Measurements from ENCODE around the gene LAMC2. TPM values are rescaled to one million over a fixed set of nuclear protein-coding genes. Genes with fewer than 3 reads are reported as not detected.

Gene LAMC2
- total and polyA plus RNA-seq, 10 of the 15 experiments (the other 5 are each of a cell fraction or from before 2014, with no cell fraction given) = 0.27 to 1.5 (median 0.92) TPM

DNA sequence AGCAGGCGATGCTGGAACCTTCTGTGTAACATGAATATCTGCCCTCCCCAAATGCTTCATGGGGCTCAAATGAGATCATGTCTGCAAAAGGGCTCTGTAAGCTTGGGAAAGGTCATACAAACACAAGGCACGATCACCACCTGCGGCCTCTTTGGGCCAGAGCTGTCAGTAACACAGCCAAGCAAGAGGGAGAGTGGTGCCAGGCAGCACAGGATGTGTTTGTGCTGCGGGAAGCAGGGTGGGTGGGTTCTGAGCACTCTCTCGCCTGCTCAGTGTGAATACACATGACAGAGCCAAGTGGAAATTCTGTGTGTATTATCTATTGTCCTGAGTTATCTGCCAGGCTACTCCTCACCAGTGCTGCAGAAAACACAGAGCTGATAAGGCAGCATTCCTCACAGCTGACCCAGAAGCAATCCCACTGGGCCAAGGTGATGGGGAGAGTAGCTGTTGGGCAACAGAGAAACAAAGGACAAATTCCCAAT is 101.2 kb downstream of the LAMC2 start (continued):
- TF ChIP-seq MYB (IDR thresholded peaks at IDR 0.05; ENCODE audit: borderline replicate concordance, low read depth, low read length) (no peak), ZBED1 (IDR thresholded peaks at IDR 0.05; ENCODE audit: borderline replicate concordance) (no peak)

- SMC1A ChIA-PET (ENCODE audit: uncharacterized antibody, unreplicated experiment) = interaction anchor here (1.0 to 2.5 kb wide), 2 partner anchors 13 to 18 kb away, joined by 3 to 10 read pairs; no protein-coding TSS in a partner anchor
- BruUV-seq (replicated peaks) = no TSS peak
- FAIRE-seq (no peak), DNase-seq (ENCODE audit: low read depth, low spot score) (no peak), ATAC-seq (no peak)
- H3K27ac ChIP-seq (ENCODE audit: control insufficient read depth, insufficient read depth) = no peak overlapping the region
- H3K4me1 ChIP-seq (ENCODE audit: control insufficient read depth, insufficient read depth, low read length) = no peaks in the 10 kb centered on the region; the same call in 1 of the 2 replicates
- WGBS (ENCODE audit: insufficient coverage, insufficient replicate concordance, low lambda C conversion rate, missing lambda C conversion rate) = 17% methylated on average over 2 of the region's 2 CpGs
- H3K79me2 ChIP-seq (ENCODE audit: control insufficient read depth, insufficient read depth, low read length) = no peaks in the 10 kb centered on the region
- H4K20me1 ChIP-seq (ENCODE audit: control insufficient read depth, insufficient read depth) = no peaks in the 10 kb centered on the region
- no peak overlapping the region for H3K4me3 ChIP-seq
- no peak overlapping the region for H3K4me2 ChIP-seq (ENCODE audit: control insufficient read depth, insufficient read depth)
- CTCF ChIA-PET = interaction anchor here (1.8 to 3.2 kb wide), 3 partner anchors 11 to 23 kb away, joined by 4 to 17 read pairs (median 12); no protein-coding TSS in a partner anchor
- RAD21 ChIA-PET (ENCODE audit: unreplicated experiment) = interaction anchor here (1.8 kb wide), 1 partner anchor 31 kb away, joined by 6 read pairs; no protein-coding TSS in a partner anchor
- POLR2A ChIA-PET = no interaction called here
- no peak overlapping the region for H3K9ac ChIP-seq (ENCODE audit: control insufficient read depth, insufficient read depth, low read length)
- H3K9me3 ChIP-seq (replicated peaks; ENCODE audit: control insufficient read depth, insufficient read depth, low read length) = no peaks in the 10 kb centered on the region; the same call in 2 of the 3 replicates
- H3K36me3 ChIP-seq (ENCODE audit: control insufficient read depth in 2 of 2, insufficient read depth in 2 of 2, low read length in 1 of 2) = no peaks in the 10 kb centered on the region
- H3K27me3 ChIP-seq (replicated peaks in 1 of 2; ENCODE audit: control insufficient read depth in 2 of 2, insufficient read depth in 2 of 2, low read length in 1 of 2) = peaks cover 0 to 2% of the 10 kb centered on the region in 2 experiments; a peak in 1 of 4 replicates
- H2AFZ ChIP-seq (ENCODE audit: control insufficient read depth, low read depth, low read length) = no peak overlapping the region
- in situ Hi-C loops (cut with MboI) (loop anchor here (10.0 kb wide), 1 partner anchor 256 kb away; no protein-coding TSS in a partner anchor), intact Hi-C loops (cut with micrococcal nuclease; ENCODE audit: unreplicated experiment) (loop anchor here (2.0 kb wide), 1 partner anchor 18 kb away; no protein-coding TSS in a partner anchor)
- TF ChIP-seq CHD4 (IDR thresholded peaks at IDR 0.05) (no peak), BCL3 (IDR thresholded peaks at IDR 0.05; ENCODE audit: borderline replicate concordance, insufficient read depth, low read depth, low read length, poor library complexity, severe bottlenecking) (no peak), MYB (IDR thresholded peaks at IDR 0.05; ENCODE audit: borderline replicate concordance, low read depth, low read length) (no peak), TAF1 (IDR thresholded peaks at IDR 0.05; ENCODE audit: borderline replicate concordance, low read depth, low read length) (no peak), SMAD1 (IDR thresholded peaks at IDR 0.05; ENCODE audit: low read depth, partially characterized antibody) (no peak), SMAD5 (IDR thresholded peaks at IDR 0.05; ENCODE audit: low read depth) (no peak), ZNF384 (IDR thresholded peaks at IDR 0.05; ENCODE audit: borderline replicate concordance, low read depth, low read length) (no peak)
- TF ChIP-seq, protein P1, sequence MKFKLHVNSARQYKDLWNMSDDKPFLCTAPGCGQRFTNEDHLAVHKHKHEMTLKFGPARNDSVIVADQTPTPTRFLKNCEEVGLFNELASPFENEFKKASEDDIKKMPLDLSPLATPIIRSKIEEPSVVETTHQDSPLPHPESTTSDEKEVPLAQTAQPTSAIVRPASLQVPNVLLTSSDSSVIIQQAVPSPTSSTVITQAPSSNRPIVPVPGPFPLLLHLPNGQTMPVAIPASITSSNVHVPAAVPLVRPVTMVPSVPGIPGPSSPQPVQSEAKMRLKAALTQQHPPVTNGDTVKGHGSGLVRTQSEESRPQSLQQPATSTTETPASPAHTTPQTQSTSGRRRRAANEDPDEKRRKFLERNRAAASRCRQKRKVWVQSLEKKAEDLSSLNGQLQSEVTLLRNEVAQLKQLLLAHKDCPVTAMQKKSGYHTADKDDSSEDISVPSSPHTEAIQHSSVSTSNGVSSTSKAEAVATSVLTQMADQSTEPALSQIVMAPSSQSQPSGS (IDR thresholded peaks at IDR 0.05; ENCODE audit: low read length) = no peak
- TF ChIP-seq, protein P2, sequence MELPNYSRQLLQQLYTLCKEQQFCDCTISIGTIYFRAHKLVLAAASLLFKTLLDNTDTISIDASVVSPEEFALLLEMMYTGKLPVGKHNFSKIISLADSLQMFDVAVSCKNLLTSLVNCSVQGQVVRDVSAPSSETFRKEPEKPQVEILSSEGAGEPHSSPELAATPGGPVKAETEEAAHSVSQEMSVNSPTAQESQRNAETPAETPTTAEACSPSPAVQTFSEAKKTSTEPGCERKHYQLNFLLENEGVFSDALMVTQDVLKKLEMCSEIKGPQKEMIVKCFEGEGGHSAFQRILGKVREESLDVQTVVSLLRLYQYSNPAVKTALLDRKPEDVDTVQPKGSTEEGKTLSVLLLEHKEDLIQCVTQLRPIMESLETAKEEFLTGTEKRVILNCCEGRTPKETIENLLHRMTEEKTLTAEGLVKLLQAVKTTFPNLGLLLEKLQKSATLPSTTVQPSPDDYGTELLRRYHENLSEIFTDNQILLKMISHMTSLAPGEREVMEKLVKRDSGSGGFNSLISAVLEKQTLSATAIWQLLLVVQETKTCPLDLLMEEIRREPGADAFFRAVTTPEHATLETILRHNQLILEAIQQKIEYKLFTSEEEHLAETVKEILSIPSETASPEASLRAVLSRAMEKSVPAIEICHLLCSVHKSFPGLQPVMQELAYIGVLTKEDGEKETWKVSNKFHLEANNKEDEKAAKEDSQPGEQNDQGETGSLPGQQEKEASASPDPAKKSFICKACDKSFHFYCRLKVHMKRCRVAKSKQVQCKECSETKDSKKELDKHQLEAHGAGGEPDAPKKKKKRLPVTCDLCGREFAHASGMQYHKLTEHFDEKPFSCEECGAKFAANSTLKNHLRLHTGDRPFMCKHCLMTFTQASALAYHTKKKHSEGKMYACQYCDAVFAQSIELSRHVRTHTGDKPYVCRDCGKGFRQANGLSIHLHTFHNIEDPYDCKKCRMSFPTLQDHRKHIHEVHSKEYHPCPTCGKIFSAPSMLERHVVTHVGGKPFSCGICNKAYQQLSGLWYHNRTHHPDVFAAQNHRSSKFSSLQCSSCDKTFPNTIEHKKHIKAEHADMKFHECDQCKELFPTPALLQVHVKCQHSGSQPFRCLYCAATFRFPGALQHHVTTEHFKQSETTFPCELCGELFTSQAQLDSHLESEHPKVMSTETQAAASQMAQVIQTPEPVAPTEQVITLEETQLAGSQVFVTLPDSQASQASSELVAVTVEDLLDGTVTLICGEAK (IDR thresholded peaks at IDR 0.05; ENCODE audit: borderline replicate concordance) = no peak
Observed at GRCh38 chr1:183288583-183288982, 102.5 kb downstream of the LAMC2 start.
